HG03442 (cell line): ENCODE data around the gene TAB2.
A peak's percentile ranks its signal among the peaks of the same experiment; 100 is the strongest.

Experiments used
- ATAC-seq: cut with Tn5 transposase; IDR thresholded peaks from one replicate; pipeline ENCODE4 v1.9.1; 2021; ENCODE audit warnings: mild to moderate bottlenecking, moderate library complexity; ENCODE audit not compliant: unreplicated experiment

TAB2 gene

DNA sequence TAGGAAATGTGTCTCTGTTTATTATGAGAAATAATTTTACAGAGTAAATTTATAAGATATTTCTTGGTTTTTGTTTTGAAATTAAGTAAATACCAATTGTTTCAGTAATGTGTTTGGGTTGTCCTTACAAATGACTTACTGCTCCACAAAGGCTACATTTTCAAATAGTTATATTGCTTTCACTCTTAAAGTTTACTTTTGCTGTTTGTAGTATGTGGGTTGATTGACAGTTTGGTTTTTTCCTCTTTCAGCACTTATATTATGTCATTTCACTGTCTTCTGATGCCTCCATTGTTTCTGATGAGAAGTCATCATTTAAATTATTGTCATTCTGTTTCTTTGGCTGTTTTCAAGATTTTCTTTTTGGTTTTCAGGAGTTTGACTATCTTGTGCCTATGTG lies 47.7 kb downstream of the TAB2 start:
- ATAC-seq: no peak

DNA sequence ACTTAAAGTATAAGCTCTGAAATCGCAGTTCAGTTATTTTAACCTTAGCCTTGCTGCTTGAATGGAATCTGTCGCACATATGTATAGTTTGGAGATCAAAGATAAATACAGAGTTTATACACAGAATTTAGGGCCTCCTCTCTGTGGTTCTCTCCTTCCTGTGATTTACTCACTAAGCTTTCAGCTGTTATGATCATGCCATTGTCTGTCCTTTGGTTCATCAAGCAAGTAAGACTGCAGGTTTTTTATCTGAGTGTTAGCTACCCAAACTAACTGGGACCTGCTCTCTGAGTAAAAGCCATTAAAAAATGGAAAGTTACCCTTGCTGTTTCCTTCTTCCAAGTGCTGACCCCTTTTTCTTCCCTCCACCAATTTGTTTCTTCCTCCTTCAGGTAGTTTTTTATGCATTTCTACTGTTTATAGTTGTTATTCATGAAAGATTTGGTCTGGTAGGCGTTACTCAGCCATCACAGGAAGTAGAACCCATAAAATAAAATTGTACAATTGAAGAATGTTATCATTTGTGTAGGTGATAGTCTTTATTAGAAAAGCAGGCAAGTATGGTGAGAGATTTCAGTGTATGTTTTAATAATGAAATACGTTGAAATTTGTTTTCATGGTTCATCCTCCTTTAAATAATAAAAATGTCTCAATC lies 48.9 kb downstream of the TAB2 start:
- no peak for ATAC-seq

DNA sequence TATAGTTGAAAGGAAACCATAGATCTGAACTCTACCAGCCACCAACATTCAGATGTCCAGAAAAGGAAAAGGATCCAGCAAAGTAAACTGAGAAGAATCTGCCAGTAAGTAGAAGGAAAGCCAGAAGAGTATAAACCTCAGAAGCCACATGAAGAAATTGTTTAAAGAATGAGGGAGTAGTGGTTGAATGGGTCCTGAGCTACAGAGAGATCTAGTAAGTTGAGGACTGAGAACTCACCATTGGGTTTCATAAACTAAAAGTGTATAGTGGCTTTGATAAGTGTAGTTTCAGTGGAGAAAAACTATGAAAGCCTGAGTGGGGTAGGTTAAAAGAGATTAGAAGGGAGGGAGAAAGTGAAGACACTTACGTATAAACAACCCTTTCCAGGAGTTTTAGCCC lies 50.6 kb downstream of the TAB2 start:
- ATAC-seq: peak; percentile 68

DNA sequence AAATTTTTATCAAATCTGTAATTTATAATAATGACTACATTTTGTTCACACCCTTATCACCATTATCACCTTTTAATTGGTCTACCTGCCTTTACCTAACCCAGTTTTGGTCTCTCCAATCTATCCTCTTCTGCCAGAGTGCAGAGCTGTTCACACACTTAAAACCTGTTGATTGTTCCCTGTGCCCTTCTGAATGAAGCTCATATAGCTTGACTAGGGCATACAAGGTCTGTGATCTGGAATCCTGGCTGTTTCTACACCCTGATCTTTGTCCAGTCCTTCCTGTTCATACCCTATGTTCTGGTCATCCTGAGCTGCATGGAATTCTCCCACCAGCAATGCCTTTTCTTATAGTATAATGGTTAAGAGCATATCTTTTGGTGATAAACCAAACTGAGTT lies 53.6 kb downstream of the TAB2 start:
- ATAC-seq: no peak

DNA sequence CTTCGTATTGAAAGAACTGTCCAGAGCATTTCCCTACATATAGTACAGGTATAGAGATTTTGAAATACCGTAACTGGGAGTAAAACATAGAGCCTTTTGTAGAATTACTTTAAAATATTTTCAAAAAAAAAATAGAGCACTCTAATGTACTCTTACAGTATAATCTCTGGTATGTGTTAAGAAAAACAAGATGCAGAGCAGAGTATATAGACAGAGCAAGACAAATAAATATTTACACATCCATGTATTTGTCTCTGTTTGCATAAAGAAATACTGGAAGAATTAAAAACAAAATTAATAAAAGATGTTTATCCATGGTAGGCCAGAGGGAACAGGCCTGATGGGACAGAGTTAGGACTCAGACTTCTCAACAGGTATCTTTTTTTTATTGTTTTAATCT lies 54.5 kb downstream of the TAB2 start:
- no peak for ATAC-seq

DNA sequence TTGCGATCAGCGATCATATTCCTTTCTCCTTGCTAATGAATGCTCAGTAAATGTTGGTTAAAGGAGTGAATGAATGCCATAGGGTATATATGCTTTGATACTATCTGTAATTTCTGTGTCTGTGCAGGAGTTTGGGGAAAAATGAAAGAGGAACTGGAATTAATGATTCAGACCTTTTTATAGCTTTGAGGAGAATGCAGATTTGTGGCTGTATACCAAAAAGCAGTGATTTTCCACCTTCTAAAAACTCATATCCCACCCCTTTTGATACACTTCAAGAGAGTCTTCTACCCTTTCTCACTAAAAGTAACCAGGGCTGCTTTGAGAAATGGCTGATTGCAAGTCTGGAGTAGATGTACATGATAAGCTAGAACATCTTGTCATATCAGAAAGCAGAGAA lies 56.0 kb downstream of the TAB2 start:
- no peak for ATAC-seq

DNA sequence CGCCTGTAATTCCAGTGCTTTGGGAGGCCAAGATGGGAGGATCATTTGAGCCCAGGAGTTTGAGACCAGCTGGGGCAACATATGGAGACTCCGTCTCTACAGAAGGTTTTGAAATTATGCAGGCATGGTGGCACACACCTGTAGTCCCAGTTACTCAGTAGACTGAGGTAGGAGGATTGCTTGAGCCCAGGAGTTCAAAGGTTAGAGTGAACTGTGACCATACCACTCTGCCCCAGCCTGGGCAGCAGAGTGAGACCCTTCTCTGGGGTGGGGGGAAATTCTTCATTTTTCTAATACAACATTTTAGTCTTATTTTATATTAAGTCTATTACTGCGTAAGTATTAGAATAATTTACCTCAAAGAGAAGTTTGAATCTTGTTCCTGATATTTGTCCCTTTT lies 62.5 kb downstream of the TAB2 start:
- ATAC-seq: no peak

DNA sequence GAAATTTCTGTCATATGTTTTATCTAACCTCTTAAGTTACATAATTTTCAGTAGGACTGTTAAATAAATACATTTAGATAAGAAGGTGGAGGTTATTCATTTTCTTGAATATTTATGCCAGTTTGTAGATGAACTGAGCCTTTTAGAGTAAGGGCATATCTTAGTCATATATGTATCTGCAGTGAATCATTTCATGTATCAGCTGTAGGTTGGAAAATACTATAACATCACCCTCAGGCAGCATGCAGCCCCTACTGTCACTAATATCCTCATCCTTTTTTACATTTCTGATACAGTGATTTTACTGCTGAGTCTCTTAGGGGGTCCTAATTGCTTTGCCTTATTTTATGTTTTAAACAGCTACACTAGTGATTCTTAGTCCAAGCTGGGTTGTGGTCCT lies 63.0 kb downstream of the TAB2 start:
- ATAC-seq: no peak

DNA sequence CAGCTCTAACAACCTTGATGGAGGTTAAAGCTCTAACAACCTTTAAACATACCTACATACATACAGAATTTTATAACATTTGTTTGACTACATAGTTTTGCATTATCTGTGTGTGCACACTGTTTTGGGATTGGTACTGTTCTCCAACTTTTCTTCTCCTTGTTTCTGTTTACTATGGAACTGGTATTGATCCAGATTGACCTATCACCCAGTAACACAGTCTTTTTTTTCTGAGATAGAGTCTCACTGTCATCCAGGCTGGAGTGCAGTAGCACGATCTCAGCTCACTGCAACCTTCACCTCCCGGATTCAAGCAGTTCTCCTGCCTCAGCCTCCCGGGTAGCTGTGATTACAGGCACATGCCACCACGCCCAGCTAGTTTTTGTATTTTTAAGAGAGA lies 65.9 kb downstream of the TAB2 start:
- ATAC-seq: no peak

DNA sequence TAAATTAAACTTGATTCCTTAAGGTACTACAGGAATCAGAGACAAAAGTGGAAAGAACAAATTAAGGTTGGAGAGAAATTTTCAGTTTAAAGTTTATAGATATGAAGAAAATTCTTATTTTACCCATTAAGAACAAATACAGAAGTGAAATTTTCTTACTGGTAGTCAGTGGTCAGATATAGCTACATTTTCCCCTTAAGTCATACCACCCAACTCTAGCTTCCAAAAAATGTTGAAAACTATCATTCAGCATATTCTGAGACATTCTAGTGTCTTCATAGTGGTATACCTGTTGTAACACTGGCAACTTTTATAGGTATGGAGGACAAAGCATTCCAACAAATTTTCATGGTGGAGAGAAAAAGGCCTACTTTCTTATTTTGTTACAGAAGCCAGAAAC lies 67.0 kb downstream of the TAB2 start:
- ATAC-seq: no peak

DNA sequence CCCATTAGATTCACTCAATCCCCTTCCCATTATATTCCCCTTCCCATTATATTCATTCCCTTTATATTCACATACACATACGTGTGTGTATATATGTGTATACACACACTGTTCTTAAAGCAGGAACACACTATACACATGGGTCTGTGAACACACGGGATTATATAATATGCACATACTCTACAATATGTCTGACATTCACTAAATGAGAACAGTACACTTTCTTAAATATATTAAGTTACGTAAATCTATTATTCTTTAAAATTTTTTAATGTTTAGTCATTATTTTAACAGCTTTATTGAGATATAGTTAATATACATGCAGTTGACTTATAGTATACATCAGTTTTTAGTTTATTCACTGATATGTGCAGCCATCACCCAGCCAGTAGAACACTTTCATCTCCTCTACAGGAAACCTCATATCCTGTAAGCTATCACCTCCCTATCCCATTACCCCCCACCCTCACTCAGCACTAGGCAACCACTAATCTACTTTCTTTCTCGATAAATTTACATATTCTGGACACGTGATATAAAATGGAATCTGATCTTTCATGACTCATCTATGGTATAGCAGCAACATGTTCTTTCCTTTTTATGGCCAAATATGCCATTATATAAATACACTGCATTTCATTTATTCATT lies 68.6 kb downstream of the TAB2 start:
- no peak for ATAC-seq

DNA sequence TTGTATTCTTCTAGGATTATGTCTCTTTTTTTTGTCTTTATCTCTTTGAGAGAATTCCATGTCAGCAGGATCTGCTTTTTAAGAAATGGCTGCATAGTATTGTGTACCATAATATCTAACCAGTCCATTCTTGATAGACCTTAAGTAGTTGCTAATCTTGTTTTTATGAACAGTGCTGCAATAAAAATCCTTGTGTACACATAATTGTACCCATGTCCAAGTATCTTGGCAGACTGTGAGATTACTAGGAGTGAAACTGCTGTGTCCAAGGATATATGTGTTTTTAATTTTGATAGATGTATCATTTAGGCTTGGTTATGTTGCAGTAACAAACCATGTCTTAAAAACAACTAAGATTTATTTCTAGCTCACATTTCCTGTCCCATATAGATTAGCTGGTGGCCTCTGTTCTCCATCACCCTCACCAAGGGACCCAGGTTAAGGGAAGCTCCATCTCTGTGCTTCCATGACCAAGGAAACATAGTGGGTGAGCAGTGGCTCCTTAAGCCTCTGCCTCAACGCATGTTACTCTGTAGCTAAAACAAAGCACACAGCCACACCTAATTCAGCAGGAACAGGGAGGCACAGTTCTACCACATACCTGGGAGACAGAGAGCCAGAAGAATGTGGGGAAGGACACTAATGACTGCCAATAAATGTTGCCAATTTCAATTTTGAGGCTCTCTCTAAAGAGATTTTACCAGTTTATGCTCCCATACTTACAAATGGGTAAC lies 70.4 kb downstream of the TAB2 start:
- no peak for ATAC-seq

DNA sequence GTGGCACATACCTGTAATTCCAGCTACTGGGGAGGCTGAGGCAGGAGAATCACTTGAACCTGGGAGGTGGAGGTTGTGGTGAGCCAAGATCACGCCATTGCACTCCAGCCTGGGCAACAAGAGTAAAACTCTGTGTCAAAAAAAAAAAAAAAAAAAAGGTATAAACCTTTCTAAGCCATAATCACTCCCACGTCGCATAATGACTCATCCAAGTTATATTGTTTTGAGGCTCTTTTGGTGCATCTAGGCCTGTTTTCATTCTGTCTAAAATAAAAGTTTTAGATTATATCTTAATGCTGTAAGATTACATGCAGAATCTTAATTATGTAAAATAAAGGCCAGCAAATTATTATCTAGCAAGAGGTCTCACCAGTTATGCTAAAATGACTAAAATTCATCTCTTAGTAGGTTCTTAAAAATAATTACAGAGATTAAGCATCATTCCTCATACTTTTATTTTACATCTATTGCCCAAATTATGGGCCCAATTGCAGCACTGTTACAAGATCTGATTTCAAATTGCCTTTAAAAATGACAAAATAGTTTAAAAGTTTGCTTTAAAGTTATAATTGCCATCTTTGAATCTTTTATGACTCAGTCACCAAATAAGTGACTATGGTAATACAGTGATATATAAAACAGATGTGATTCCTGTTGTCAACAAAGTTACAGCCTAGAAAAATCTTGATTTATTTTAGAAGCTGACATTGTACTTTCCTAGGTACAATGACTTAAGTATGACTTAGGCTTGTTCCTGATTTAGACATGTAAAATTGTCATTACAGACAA lies 72.2 kb downstream of the TAB2 start:
- no peak for ATAC-seq

DNA sequence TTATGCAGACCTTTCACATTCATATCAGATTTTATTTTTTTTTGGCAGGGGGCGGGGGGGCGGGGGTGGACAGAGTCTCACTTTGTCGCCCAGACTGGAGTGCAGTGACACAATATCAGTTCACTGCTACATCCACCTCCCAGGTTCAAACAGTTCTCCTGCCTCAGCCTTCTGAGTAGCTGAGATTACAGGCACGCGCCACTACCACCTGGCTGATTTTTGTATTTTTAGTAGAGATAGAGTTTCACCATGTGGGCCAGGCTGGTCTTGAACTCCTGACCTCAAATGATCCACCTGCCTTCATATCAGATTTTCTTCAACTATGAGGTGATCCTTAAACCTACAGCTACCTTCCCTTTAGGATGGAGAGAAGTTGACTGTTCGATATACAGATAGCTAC lies 74.6 kb downstream of the TAB2 start:
- ATAC-seq: no peak

DNA sequence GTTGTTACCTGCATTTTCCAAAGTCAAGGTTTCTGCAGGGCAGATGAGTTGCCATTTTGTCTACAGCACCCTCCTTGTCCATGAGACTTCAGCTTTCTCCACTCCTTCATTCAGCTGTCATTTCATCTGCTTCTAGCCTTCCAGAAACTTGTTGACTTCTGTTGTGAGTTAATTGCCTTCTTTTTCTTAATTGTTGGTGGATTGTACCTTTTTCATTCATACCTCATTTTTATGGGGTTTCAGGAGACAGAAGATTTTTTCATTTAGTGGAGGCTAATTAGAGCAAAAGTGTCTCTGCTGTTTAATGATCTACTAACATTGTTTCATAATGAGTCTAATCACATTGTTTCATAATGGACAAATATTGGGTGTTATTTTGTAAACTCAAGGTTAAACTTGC lies 75.0 kb downstream of the TAB2 start:
- no peak for ATAC-seq

DNA sequence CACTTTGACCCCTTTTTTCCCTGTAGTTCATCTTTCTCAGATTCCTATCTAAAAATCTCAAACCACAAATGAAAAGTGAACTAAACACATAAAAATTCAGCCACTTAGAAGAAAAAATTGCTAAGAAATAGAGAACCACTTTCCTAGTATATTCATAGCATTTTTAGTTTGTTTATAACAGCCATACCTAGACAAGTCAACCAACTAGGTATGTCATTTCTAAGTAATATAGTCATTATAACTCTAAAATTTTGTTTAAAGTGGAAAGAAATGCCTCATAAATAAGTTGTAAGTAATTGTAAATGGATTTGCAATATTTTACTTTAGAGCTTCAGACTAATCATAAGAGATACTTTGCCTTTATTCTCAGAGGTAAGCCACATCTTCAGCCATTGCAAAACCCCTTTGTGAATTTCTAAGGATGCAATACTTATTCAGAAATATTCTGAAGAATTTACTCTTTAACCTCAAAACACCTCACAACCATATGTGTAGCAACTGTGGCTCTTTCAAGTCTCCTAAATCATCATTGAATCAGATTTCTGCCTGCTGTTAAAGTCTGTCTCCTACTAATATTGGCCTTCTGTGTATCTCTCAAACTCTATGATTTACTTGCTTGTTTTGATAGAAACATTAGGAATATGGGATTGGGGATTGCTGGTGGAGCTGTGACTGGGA lies 75.6 kb downstream of the TAB2 start:
- no peak for ATAC-seq

DNA sequence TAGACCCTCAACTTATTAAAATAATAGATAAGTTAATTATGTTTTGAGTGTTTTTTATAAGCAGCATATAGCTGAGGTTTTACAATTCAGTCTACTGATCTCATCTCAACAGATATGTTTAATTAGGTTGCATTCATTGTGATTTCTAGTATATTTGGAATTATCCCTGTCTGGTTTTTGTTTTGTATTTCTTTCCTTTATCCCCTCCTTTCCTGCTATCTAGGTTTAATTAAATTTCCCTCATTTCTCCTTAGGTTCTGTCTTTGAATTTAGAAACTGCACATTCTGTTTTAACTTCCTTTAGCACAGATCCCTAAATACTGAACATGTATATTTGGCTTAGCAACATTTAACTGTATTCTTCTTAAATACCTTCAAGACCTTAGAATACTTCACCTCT lies 77.7 kb downstream of the TAB2 start:
- no peak for ATAC-seq

DNA sequence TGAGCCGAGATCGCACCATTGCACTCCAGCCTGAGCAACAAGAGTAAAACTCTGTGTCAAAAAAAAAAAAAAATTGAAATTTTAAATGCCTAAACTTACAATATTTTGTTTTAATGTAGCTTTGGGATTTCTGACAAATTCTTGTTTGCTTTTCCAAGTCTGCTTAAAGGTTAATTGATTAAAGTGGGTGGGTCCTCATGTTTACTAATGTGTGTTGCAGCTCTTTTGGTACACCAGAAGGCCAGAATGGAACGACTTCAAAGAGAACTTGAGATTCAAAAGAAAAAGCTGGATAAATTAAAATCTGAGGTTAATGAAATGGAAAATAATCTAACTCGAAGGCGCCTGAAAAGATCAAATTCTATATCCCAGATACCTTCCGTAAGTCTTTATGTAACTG lies 79.9 kb downstream of the TAB2 start:
- ATAC-seq: no peak

DNA sequence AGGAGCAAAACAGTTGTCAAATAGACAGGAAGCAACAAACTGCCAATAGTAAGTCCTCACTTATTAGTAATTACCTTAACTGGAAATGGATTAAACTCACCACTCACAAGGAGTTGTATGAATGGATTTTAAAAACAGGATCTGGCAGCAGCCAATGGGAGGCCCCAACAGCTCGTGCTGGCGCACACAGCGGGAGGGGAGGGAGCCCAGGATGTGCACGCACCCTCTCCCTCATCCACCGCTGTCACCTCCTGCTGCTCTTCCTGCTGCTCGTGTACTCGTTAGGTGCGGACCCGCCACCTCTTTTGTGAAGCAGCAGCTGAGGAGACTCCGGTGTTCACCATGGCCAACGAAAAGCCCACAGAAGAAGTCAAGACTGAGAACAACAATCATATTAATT lies 82.5 kb downstream of the TAB2 start, which contains the start of gene SUMO4:
Gene SUMO4 (plus strand): TSS at position 213 of the 400 bp plus-strand sequence. CDS start 130 bp downstream, at position 343.
- no peak for ATAC-seq

DNA sequence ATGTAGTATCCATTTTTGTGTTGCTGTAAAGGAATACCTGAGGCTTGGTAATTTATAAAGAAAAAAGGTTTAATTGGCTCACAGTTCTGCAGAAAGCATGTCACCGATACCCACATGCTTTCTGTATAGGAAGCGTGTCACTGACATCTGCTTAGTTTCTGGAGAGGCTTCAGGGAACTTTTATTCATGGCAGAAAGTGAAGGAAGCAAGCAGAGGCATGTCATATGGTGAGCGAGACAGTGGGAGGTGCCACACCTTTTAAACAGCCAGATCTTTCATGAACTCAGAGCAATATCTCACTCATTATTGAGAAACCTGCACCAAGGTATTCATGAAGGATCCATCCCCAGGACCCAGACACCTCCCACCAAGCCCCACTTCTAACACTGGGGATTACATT lies 86.0 kb downstream of the TAB2 start:
- ATAC-seq: no peak
